ENCODE measurements around the gene CD7.
A peak's percentile ranks its signal among the peaks of the same experiment; 100 is the strongest.
"Not testable (repeated sequence)": the region's sequence is repeated elsewhere in the genome, so short reads cannot be mapped to it uniquely, and the experiment has no call there.

CD7 gene
- 63.5 to 116 reads per million in 2 donors for total RNA-seq

DNA sequence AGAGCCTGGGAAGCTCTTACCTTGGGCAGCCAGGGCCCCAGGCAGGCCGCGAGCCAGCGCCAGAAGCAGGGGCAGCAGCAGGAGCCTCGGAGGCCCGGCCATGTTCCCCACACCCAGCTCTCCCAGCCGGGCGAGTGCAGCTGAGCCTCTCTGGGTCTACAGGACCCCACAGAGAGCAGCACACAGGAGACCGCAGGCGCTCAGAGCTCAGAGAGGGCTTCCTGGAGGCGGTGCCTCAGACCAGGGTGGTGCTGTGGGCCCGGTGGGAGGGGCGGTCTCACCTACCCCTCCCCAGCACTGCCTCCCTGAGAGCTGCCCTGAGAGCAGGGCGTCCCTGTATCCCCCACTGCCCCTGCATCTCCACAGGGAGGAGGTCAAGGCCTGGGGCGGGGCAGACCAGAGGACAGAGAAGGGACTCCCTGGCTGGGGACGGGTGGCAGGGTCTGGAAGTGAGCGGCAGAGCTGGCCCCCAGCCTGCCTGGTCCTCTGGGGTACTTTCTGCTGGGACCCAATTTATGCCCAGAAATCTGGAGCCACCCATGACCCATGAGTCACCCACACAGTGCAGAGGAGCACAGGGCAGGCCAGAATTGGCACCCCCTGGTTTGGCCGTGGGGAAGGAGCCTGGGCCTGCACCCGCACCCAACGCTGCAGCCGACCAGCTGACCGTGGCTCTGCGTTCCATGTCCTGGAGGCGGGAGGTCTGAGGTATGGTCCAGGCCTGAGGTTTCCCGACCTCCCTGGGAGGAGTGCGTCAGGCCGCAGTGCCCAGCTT is at the start of gene CD7:
Gene CD7 (minus strand): TSS at position 215 of the 775 bp plus-strand sequence. CDS start 113 bp downstream, at position 102.
- DNase-seq: peak; percentile 51

DNA sequence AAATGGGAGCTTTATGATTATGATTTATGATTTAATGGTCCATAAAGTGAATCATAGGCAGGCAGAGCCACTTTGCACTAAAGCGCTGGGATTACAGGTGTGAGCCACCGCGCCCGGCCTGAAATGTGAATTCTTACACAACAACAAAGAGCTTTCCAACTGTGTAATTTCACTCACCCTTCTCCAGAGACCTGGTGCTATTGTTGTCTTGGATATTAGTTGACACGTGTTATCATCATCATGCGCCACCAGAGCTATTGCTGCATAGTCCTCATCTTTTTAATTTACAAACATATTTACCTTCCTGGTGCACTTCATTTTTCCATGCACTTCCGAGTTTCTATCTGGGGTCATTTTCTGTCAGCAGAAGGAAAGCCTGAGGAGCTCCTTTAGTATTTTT is 49.3 kb upstream of the CD7 start:
- DNase-seq: no peak

DNA sequence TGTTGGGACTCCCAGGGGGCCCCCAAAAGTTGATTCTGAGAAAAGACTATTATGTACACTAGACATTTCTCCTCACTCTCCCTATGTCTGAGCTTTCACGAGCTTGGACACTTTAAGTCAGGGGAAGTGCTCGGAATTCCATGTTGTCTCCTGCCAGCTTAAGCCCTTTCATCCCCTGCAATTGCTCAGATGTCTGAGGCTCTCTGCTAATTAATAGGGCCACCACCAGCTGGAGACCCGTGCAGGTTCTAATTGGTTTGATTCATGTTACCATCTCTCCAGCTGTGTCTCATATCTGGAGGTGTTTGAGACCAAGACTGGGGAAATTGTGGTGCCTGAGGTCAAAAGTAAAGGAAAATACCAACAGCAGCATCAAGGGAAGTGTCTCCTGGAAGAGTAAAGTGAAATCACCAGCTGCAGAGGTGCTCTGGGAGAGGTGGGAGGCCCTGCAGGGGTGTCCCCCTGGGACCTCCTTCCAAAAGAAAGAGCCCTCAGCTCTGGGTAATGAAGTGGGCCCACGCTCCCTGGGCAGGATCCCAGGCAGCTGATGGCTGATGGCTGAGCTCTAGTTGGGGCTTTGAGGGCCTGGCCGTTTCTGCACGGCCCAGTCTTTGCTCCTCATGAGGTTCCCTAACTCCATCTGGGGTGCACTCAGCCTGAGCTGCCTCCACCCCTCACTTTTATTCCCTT is 48.3 kb upstream of the CD7 start:
- no peak for DNase-seq

DNA sequence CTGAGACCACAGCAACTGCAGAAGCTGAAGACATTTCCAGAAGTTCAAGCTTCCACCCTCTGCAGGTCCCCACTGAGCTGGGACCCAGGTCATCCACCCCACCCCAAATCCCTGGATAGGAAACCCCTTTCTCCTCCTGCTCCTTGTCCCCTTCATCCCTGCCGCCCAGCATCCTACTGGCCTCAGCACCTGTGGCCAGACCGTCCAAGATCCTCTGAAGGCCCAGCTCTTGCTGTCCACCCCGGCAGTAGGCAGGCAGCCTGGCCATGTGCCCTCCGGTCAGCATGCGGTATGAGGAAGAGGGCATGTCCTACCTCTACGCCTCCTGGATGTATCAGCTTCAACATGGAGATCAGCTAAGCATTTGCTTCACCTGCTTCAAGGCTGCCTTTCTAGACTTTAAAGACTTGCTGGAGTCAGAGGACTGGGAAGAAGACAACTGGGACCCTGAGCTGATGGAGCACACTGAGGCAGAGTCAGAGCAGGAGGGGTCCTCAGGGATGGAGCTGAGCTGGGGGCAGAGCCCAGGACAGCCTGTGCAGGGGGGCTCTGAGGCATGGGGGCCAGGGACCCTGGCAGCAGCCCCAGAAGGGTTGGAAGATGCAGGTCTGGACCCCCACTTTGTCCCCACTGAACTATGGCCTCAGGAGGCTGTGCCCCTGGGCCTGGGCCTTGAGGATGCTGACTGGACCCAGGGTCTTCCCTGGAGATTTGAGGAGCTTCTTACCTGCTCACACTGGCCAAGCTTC is 44.7 kb upstream of the CD7 start:
- no peak for DNase-seq

DNA sequence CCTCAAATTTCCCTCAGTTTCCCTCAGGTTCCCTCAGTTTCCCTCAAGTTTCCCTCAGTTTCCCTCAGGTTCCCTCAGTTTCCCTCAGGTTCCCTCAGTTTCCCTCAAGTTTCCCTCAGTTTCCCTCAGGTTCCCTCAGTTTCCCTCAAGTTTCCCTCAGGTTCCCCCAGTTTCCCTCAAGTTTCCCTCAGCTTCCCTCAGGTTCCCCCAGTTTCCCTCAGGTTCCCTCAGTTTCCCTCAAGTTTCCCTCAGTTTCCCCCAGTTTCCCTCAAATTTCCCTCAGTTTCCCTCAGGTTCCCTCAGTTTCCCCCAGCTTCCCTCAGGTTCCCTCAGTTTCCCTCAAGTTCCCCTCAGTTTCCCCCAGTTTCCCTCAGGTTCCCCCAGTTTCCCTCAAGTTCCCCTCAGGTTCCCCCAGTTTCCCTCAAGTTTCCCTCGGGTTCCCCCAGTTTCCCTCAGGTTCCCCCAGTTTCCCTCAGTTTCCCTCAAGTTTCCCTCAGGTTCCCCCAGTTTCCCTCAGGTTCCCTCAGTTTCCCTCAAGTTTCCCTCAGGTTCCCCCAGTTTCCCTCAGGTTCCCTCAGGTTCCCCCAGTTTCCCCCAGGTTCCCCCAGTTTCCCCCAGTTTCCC is 42.2 kb upstream of the CD7 start:
- DNase-seq: not testable (repeated sequence)

DNA sequence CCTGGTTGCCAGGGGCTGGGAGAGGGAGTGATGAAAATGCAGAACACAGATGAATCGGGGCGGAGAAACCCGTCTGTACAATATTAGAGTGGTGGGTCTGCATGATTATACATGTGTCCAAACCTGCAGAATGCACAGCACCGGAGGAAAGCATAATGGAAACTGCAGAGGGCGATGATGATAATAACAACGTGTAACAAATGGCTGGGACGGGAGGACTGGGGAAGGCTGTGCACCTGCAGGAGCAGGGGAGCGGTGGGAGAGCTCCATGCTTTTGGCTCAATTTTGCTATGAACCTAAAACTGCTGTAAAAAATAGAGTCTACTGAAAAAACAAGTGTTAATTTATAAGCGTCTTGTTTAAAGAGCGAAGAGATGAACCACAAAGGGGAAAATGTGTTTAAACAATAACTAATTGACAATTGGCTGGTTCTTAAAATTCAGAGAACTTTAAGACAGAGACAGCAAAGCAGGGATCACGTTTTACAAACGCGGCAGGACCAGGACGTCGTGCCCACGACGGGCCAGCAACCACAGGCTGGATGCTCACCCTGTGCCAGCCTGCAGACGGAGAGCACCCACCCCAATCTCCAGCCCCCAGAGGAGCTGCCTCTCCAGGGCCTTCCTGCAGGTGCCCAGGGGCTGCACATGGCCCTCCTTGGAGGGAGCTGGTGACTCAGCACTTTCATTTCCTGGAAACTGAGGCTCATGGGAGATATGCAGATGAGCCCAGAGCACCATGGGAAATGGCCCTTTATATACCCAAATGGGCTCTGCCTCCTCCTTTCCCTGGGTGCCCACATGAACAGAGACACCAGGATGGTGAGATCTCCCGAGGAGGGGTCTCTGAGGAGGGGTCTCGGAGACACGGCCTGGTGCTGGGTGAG is 41.3 kb upstream of the CD7 start, which contains the start of gene TEX19:
Gene TEX19 (plus strand): TSS at position 783 of the 886 bp plus-strand sequence. CDS start 2,904 bp downstream, outside the sequence.
- no peak for DNase-seq

DNA sequence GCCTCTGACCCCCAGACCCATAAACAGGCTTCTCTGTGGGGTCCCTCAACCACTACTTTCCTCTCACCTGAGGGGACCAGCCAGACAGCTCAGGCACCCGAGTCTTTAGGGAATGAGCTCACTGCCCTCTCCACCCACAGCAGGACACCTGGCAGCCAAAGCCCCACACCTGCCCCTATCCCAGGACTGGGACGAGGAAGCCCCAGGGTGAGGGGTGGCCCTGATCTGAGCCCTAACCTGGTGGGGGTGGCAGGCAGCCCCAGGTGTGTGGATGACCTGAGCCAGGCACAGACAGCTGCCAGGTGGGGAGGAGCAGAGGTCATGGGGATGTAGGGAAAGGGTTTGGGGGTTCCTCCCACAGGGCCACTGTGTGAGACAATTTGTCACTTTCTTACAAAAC is 40.0 kb upstream of the CD7 start:
- DNase-seq: no peak

DNA sequence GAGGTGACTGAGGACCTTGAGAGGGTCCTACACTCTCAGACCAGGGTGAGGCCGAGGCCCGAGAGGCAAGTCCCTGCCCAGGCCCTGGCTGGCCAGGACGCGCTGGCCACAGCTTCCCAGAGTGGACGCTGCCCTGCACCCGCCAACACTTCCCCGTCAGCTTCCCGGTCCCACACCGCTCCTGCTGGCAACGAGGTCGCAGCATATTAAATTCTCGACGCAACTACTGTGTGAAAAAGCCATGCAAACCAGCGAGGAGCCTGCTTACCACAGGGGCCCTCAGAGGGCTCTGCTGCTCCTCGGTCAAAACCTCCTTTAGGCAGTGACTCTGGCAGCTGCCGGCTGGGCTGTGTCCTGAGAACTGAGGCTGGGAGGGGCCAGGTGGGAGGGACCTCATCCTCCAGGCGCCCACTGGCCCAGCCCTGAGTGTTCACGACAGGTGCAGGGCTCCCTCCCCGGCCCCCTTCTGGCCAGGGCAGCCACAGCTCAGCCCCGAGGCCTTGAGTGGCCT is 39.5 kb upstream of the CD7 start:
- DNase-seq: no peak

DNA sequence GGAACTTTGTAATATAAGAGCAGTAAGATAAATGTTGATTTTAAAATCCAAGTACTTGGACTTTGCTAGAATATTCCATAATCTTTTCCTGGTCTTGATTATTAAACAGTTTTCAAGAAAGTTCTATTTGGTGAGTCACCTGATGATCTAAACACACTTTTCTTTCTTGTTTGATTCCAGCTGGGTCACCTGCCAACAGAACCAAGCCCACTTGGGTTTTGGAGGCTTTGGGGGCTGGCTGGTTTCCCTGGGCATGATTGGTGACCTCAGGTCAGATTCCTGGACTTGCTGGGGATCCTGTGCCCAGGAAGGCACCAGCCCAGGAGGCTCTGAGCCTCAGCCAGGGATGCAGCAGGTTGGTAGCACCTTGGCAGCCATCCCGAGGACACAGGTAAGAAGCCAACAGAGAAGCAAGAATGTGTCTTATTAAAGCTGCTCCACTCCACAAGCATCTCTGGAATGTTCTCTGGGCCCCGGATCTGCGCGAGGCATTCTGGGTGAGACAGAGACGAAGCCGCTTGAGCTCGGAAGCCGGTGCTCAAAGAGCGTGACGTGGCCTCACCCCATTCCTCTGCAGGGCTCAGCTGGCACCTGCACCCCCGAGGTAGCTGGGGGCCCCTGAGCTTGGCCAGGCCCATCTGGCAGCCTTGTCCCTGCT is 38.5 kb upstream of the CD7 start:
- DNase-seq: no peak

DNA sequence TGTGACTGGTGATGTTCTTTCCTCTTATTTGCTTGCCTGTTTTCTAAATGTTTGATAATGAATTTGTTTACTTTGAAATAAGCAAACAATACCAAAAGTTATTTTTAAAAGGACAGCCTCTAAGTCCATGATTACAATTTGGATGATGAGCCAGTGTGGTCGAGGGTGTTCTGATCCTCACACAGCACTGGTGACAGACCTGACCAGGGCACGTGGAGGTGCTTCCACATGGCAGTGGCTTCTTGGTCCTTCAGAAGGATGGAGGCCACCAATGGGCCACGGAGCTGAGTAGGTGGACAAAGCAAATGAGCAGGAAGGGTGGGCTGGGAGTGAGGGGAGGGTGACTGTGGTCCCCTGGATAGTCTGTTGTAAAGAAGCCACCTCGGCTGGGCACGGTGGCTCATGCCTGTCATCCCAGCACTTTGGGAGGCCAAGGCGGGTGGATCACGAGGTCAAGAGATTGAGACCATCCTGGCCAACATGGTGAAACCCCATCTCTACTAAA is 37.4 kb upstream of the CD7 start:
- DNase-seq: no peak

DNA sequence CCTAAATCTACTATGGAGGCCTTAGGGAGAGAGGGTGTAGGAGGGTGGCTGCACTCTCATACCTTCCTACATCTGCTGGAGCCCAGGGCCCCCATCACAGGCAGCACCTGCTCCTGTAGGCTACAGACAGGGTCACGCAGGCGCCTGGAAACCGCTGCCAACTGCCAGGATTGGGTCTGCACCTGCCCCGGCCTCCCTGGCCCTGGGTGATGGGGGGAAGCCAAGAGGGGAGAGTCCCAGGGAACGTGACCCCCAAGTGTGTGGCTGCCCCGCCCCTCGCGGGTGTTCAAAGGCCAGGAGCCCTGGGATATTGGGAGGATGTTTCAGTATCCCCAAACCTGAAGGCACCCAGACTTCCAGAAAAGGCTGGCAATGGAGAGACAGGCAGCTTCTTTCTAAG is 36.1 kb upstream of the CD7 start:
- no peak for DNase-seq

DNA sequence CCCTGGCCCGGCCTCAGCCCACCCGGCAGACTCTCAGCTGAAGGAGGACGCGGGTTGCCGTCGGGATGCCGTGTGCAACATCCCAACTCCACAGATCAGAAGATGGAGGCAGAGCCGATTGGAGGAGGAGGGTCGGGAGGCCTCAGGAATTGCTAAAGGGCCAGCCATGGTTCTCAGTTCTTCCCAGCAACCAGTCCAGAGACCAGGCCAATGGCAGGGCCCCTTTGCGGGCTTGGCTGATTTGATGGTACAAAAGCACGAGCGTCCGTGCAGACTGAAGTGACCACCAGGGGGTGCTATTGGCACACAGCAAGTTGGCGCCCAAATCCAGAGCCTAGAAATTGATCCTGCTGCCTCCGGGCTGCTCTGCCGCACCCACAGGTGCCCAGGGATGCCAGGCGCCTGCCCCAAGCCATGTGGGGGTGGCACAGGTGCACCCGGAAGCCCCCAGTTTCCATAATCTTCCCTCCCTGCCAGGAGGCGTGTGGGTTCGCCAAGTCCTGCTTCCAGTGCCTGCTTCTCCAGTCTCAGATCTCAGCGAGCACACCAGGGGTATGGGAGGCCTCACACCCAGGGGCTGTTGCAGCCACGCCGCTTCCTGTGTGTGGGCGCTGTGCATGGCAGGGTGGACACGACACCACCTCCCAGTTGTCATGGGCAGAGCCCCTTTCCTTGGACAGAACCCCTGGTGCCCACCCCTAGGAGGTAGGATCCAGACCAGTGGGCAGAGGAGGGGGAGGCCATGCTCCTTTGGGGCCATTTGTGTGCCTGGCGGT is 34.5 kb upstream of the CD7 start:
- no peak for DNase-seq

DNA sequence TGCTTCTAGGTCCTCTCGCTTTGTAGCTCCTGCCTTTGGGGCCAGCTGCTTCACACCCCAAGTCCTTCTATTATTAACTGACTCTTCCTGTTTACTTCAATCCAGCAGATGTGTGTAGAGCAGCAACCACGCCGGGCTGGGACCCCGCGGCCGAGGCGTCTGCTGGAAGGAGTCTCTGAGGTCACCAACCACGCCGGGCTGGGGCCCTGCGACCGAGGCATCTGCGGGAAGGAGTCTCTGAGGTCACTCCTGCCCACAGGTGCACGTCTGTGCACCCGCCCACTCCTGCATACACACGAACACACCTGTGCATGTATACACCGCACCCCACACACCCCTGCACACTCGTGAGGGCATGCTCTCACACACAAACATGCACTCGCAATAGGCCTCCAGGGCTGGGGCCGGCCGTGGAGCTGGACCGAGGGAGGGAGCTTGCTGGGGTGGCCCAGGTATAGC is 33.9 kb upstream of the CD7 start:
- no peak for DNase-seq

DNA sequence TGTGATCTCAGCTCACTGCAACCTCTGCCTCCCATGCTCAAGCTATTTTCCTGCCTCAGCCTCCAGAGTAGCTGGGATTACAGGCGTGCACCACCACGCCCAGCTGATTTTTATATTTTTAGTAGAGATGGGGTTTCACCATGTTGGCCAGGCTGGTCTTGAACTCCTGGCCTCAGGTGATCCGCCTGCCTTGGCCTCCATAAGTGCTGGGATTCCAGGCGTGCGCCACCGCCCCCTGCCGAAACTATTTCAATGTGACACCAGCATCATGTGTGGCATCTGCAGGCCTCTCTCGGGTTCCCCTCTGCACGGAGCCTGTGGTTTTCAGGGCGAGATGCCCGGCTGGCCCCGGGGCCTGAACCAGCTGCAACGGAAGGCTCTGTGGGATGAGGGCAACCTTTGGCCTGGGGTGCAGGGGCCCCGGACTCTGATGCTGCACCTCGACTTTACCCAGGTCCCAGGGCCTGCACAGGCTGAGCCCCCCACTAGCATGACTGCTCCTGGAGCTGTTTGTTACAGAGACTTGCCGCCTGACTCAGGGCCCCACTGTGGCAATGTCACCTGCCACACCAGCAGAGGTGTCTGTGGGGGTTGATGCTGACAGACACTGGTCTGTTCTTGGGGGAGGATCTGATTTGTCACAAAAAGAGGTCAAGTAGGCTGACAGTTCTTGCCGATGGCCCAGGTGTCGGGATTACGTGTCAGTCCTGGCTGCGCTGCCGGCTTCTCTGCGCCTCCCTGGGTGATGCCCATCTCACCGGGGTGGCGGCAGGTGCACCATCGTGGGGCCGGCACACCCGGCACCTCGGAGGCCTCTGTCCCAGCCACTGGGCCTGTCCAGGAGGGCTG is 33.0 kb upstream of the CD7 start:
- no peak for DNase-seq

DNA sequence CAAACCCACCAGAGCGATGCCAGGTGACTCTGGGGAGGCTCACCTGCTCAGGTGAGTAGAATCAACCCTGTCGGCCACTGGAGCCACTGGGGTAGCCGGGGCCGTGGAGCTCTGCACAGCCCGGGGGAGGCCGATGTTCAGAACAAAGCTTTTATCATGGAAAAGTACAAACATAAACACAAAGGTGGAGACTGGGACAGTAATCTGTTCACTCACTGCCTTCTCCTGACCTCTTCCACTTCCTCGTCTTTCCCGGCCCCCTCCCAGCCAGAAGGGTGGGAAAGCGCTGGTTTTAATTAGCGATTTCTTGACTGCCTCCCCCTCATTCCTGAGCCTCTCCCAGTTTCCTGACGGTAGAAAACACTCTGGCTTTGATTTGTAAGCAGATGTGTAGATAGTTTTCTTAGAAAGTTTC is 31.9 kb upstream of the CD7 start:
- no peak for DNase-seq

DNA sequence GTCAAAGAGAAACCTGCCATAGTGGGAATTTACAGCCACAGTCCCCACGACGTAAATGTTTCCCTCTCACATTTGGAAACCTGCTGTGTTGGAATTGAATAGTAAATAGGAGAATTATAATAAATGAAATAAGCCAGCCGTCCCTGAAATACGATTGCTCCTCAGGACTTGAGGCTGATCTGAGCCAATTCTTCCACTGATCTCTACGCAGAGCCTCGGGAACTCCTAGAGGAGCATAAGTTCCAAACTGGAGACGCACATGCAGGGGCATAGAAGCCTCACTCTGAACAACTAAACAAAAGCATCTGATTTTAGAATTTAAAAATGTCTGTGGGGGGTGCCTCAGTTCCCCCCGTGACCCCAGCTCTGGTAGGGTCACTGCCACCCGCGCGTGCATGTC is 31.5 kb upstream of the CD7 start:
- DNase-seq: no peak

DNA sequence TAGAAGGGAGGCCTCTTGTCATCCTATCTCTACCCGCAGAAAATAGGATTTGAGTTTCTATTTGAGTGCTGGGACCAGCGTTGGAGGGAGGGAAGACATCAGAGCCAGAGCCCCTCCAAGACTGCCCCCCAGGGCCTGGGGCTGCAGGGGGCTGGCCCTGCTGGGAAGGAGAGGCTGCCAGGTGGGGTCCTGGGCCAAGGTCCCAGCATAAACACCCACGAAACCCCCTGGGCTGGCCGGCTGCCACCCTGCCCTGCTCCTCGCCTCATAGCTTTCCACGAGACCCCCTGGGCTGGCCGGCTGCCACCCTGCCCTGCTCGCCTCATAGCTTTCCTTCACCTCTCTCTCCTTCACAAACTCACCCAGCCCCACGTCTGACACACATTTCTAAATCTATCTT is 31.0 kb upstream of the CD7 start:
- DNase-seq: no peak

DNA sequence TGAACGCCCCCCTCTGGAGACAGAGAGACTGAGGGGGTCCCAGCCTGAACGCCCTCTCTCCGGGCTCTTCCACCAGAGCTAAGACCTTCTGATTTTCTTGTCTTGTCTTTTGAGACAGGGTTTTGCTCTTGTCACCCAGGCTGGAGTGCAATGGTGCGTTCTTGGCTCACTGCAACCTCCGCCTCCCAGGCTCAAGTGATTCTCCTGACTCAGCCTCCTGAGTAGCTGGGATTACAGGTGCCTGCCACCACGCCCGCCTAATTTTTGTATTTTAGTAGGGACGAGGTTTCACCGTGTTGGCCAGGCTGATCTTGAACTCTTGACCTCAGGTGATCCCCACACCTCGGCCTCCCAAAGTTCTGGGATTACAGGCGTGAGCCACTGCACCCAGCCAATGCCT is 30.6 kb upstream of the CD7 start:
- DNase-seq: not testable (repeated sequence)
